GM23338 (cell line): ENCODE results near the gene ZFHX3. TPM values are rescaled to one million over a fixed set of nuclear protein-coding genes. Genes with fewer than 3 reads are reported as not detected.

Experiments
- ATAC-seq: fragments of 200-7000 bp; cut with Tn5 transposase; 3 replicates; pipeline ENCODE4 v1.9.1; 2020
- DNase-seq: peaks from one replicate; pipeline ENCODE4 v3.0.0-alpha.2; 2015; ENCODE audit warnings: low spot score
- H2AFZ ChIP-seq: fragments of 200-600 bp; sonication (generic); 2 replicates; pipeline ENCODE4 v1.8.0; 2016; ENCODE audit warnings: antibody characterized with exemption, mild to moderate bottlenecking, moderate library complexity
- H3F3A ChIP-seq: fragments of 200-600 bp; sonication (generic); replicated peaks from 2 replicates; pipeline ENCODE4 v1.8.0; 2017; ENCODE audit warnings: antibody characterized with exemption, mixed run types, low read depth
- H3K27ac ChIP-seq: fragments of 200-600 bp; sonication (generic); 2 replicates; pipeline ENCODE4 v1.6.1; 2016; ENCODE audit warnings: low read depth
- H3K27me3 ChIP-seq: fragments of 200-600 bp; sonication (generic); 2 replicates; pipeline ENCODE4 v1.8.0; 2016; ENCODE audit warnings: mild to moderate bottlenecking, mixed run types, moderate library complexity; ENCODE audit not compliant: insufficient read depth
- H3K36me3 ChIP-seq: fragments of 200-600 bp; sonication (generic); 2 replicates; pipeline ENCODE4 v1.8.0; 2016; ENCODE audit warnings: mild to moderate bottlenecking; ENCODE audit not compliant: insufficient read depth
- H3K4me1 ChIP-seq: fragments of 200-600 bp; sonication (generic); 2 replicates; pipeline ENCODE4 v1.8.0; 2016; ENCODE audit warnings: mild to moderate bottlenecking, moderate library complexity; ENCODE audit not compliant: insufficient read depth
- H3K4me2 ChIP-seq: fragments of 200-600 bp; sonication (generic); 2 replicates; pipeline ENCODE4 v1.7.1; 2017; ENCODE audit warnings: mixed run types
- H3K4me3 ChIP-seq: fragments of 200-600 bp; sonication (generic); 2 replicates; pipeline ENCODE4 v1.6.1; 2016; ENCODE audit warnings: mixed run types
- H3K79me2 ChIP-seq: fragments of 200-600 bp; sonication (generic); replicated peaks from 2 replicates; pipeline ENCODE4 v1.8.0; 2017; ENCODE audit warnings: mild to moderate bottlenecking; ENCODE audit not compliant: insufficient read depth
- H3K9me2 ChIP-seq: fragments of 200-600 bp; sonication (generic); 2 replicates; pipeline ENCODE4 v1.8.0; 2017; ENCODE audit not compliant: insufficient read depth
- H4K20me1 ChIP-seq: fragments of 200-600 bp; sonication (generic); replicated peaks from 2 replicates; pipeline ENCODE4 v1.8.0; 2017; ENCODE audit warnings: mild to moderate bottlenecking; ENCODE audit not compliant: insufficient read depth
- H3K27ac Mint-ChIP-seq: 2 replicates; pipeline ENCODE4 v1.8.0; 2020; ENCODE audit warnings: inconsistent platforms, mild to moderate bottlenecking, moderate library complexity, mixed read lengths
- H3K27me3 Mint-ChIP-seq: 3 replicates; pipeline ENCODE4 v1.8.0; 2022; ENCODE audit warnings: low read depth, mild to moderate bottlenecking, moderate library complexity, mixed read lengths, inconsistent platforms; ENCODE audit not compliant: insufficient read depth, poor library complexity
- H3K36me3 Mint-ChIP-seq: 3 replicates; pipeline ENCODE4 v1.8.0; 2021; ENCODE audit warnings: low read depth, mild to moderate bottlenecking, inconsistent platforms, moderate library complexity, mixed read lengths
- H3K4me1 Mint-ChIP-seq: 3 replicates; pipeline ENCODE4 v1.8.0; 2020; ENCODE audit warnings: mild to moderate bottlenecking, inconsistent platforms, mixed read lengths
- H3K4me3 Mint-ChIP-seq: 3 replicates; pipeline ENCODE4 v1.8.0; 2021; ENCODE audit warnings: moderate library complexity, mild to moderate bottlenecking, inconsistent platforms, mixed read lengths
- H3K9me3 Mint-ChIP-seq: 3 replicates; pipeline ENCODE4 v1.8.0; 2020; ENCODE audit warnings: moderate library complexity, mild to moderate bottlenecking, inconsistent platforms, mixed read lengths
- ETS1 ChIP-seq: IDR thresholded peaks from 2 replicates; pipeline ENCODE4 v1.6.1; 2016; ENCODE audit warnings: antibody characterized with exemption
- EZH2 ChIP-seq: fragments of 200-600 bp; sonication (generic); IDR thresholded peaks from one replicate; pipeline ENCODE4 v1.8.0; 2017; ENCODE audit warnings: antibody characterized with exemption, mild to moderate bottlenecking, low read depth; ENCODE audit not compliant: unreplicated experiment
- EZH2phosphoT487 ChIP-seq: fragments of 200-600 bp; sonication (generic); IDR thresholded peaks from one replicate; pipeline ENCODE4 v1.8.1; 2018; ENCODE audit warnings: antibody characterized with exemption; ENCODE audit not compliant: unreplicated experiment
- JUNB ChIP-seq: IDR thresholded peaks from one replicate; pipeline ENCODE4 v1.6.1; 2016; ENCODE audit warnings: antibody characterized with exemption; ENCODE audit not compliant: unreplicated experiment
- NANOG ChIP-seq: IDR thresholded peaks from 2 replicates; pipeline ENCODE4 v1.6.1; 2016; ENCODE audit warnings: antibody characterized with exemption, borderline replicate concordance
- POLR2AphosphoS5 ChIP-seq: IDR thresholded peaks from 2 replicates; pipeline ENCODE4 v1.6.1; 2016; ENCODE audit warnings: antibody characterized with exemption, low read depth
- STAT1 ChIP-seq: IDR thresholded peaks from one replicate; pipeline ENCODE4 v1.6.1; 2016; ENCODE audit warnings: antibody characterized with exemption; ENCODE audit not compliant: unreplicated experiment
- ZNF114 ChIP-seq: fragments of 250-450 bp; sonication (Bioruptor Pico); IDR thresholded peaks from 2 replicates; pipeline ENCODE4 v1.5.0; 2020; ENCODE audit warnings: mild to moderate bottlenecking, moderate library complexity
- ZNF462 ChIP-seq: fragments of 250-450 bp; sonication (Bioruptor Pico); IDR thresholded peaks from 2 replicates; pipeline ENCODE4 v1.5.0; 2020; ENCODE audit warnings: mild to moderate bottlenecking, moderate library complexity
- polyA plus RNA-seq: library from polyadenylated mRNA; unstranded; fragments of >200 nt; fragmentation: Nextera tagmentation; extraction: Ambion mirVana; gene quantifications from 2 replicates; pipeline ENCODE4 v1.2.1, GENCODE V29; 2016
- total RNA-seq: library from RNA; depleted of rRNA; stranded (reverse); fragments of >200 nt; shearing (Covaris generic); gene quantifications from 2 replicates; pipeline ENCODE4 v1.2.3, GENCODE V29; 2014

ZFHX3 gene
- total and polyA plus RNA-seq, 2 experiments from 2014 or later = 1.0 to 1.5 TPM

GRCh38 chr16:73013974-73014373 lies 34.0 kb downstream of the ZFHX3 start (continued):
- TF ChIP-seq ZNF462 (CRISPR knock-in tag) (no peak), EZH2 (no peak)

- H3K27me3 Mint-ChIP-seq = peaks cover 2% of the 10 kb centered on the region
- Histone ChIP-seq H3F3A (no peaks in the 10 kb centered on the region), H3K27me3 (no peaks in the 10 kb centered on the region), H4K20me1 (no peaks in the 10 kb centered on the region), H3K4me2 (no peak overlapping the region), H3K79me2 (no peaks in the 10 kb centered on the region), H3K4me1 (no peaks in the 10 kb centered on the region; the same call in 1 of the 2 replicates), H3K9me2 (no peaks in the 10 kb centered on the region), H2AFZ (no peak overlapping the region), H3K27ac (no peak overlapping the region), H3K4me3 (no peak overlapping the region), H3K36me3 (no peaks in the 10 kb centered on the region)
- DNase-seq (no peak), ATAC-seq (no peak)
- peaks cover 13% of the 10 kb centered on the region for H3K4me1 Mint-ChIP-seq
- H3K4me3 Mint-ChIP-seq = no peak overlapping the region
- H3K9me3 Mint-ChIP-seq = no peaks in the 10 kb centered on the region
- no peak overlapping the region for H3K27ac Mint-ChIP-seq
- H3K36me3 Mint-ChIP-seq = no peaks in the 10 kb centered on the region
- TF ChIP-seq EZH2 (no peak), ZNF114 (CRISPR knock-in tag) (no peak), ETS1 (no peak), ZNF462 (CRISPR knock-in tag) (no peak), EZH2phosphoT487 (no peak), JUNB (no peak), POLR2AphosphoS5 (no peak), NANOG (no peak), STAT1 (no peak)
Observed at GRCh38 chr16:73012341-73012740, 35.6 kb downstream of the ZFHX3 start.
